Gastrocnemius medialis (tissue), 4 donors: ENCODE data around the gene MTERF1. TPM values are rescaled to one million over a fixed set of nuclear protein-coding genes. Genes with fewer than 3 reads are reported as not detected.

Experiments used
- ATAC-seq, 2 donors: fragments of 150-250 bp; one replicate each; pipeline ENCODE4 v1.9.1; 2016
- DNase-seq, 2 donors: peaks; one replicate each; pipeline ENCODE4 v3.0.0-alpha.2; 2019
- H3K27ac ChIP-seq, 4 donors: fragments of 200-600 bp; sonication (generic); 1 replicate in 1 of 4; 2 replicates in 3 of 4; pipeline ENCODE4 v1.5.1; 2016 to 2018; ENCODE audit warnings: mild to moderate bottlenecking in 2 of 4, moderate library complexity in 1 of 4
- H3K27me3 ChIP-seq, 3 donors: fragments of 200-600 bp; sonication (generic) in 2 of 3; 1 replicate in 1 of 3; 2 replicates in 2 of 3; pipeline versions ENCODE4 v1.5.1 to v1.6.0; 2016 to 2019; ENCODE audit warnings: mild to moderate bottlenecking in 1 of 3, moderate library complexity in 1 of 3
- H3K36me3 ChIP-seq, 2 donors: fragments of 200-600 bp; sonication (generic) in 1 of 2; one replicate each; pipeline ENCODE4 v1.5.1; 2017 to 2018
- H3K4me1 ChIP-seq, 2 donors: fragments of 200-600 bp; sonication (generic) in 1 of 2; one replicate each; pipeline ENCODE4 v1.5.1; 2016 to 2017; ENCODE audit warnings: mild to moderate bottlenecking in 2 of 2
- H3K4me3 ChIP-seq, 4 donors: fragments of 200-600 bp; sonication (generic) in 3 of 4; 1 replicate in 1 of 4; 2 replicates in 3 of 4; pipeline ENCODE4 v1.5.1; 2016 to 2019; ENCODE audit warnings: mild to moderate bottlenecking in 2 of 4
- H3K9me3 ChIP-seq, 3 donors: fragments of 200-600 bp; sonication (generic) in 2 of 3; 1 replicate in 1 of 3; 2 replicates in 2 of 3; pipeline ENCODE4 v1.5.1; 2016 to 2019
- CTCF ChIP-seq, 5 experiments: fragments of 450-650 bp in 3 of 5; fragments of 200-600 bp in 2 of 5; sonication (generic) in 2 of 5; IDR thresholded peaks in 4 of 5; conservative IDR thresholded peaks in 1 of 5; 1 replicate in 4 of 5; 2 replicates in 1 of 5; pipeline ENCODE4 v1.5.1; 2016 to 2019; ENCODE audit warnings: antibody characterized with exemption in 5 of 5, mild to moderate bottlenecking in 3 of 5, moderate library complexity in 3 of 5
- POLR2A ChIP-seq, 2 donors: fragments of 450-650 bp; IDR thresholded peaks; one replicate each; pipeline ENCODE4 v1.6.1; 2017; ENCODE audit warnings: antibody characterized with exemption in 2 of 2, mild to moderate bottlenecking in 2 of 2, moderate library complexity in 2 of 2
- in situ Hi-C, 4 donors: fragments of 200-750 bp; cut with MboI; loops; one replicate each; pipeline versions ENCODE4 v1.15.0 to v1.8.0; 2017; ENCODE audit warnings: low sequenced_read_pairs in 4 of 4
- intact Hi-C: fragments of 100-400 bp; cut with DNase I; formaldehyde crosslinking; loops from one replicate; pipeline ENCODE4 v1.15.1; 2023; ENCODE audit warnings: low total_unique reads
- total RNA-seq, 4 donors: library from RNA; depleted of rRNA; stranded (reverse); fragments of >200 nt; gene quantifications; one replicate each; pipeline versions ENCODE4 v1.1.0 to v1.2.3, GENCODE V29; 2016

The MTERF1 gene
- total RNA-seq, 4 donors from 2014 or later, result 3.3 to 5.5 (median 3.7) TPM

- no peaks in the 10 kb centered on the region for H3K9me3 ChIP-seq
- H3K4me1 ChIP-seq, result no peaks in the 10 kb centered on the region
- no peak overlapping the region for H3K4me3 ChIP-seq
- DNase-seq (no peak), ATAC-seq (no peak)
- intact Hi-C loops (no loop called here), in situ Hi-C loops (no loop called here)
- H3K36me3 ChIP-seq, result no peaks in the 10 kb centered on the region
- TF ChIP-seq POLR2A (IDR thresholded peaks at IDR 0.05) (no peak), CTCF (IDR thresholded peaks at IDR 0.05 in 4 of 5, conservative IDR thresholded peaks at IDR 0.05 in 1 of 5) (no peak)
- no peak overlapping the region for H3K27ac ChIP-seq
- no peaks in the 10 kb centered on the region for H3K27me3 ChIP-seq
Measured at GRCh38 chr7:91918356-91918755, 37.9 kb upstream of the MTERF1 start.

- ATAC-seq, result no peak
- Histone ChIP-seq H3K4me3 (no peak overlapping the region), H3K4me1 (no peaks in the 10 kb centered on the region), H3K27ac (no peak overlapping the region), H3K27me3 (no peaks in the 10 kb centered on the region), H3K9me3 (no peaks in the 10 kb centered on the region), H3K36me3 (no peaks in the 10 kb centered on the region)
- DNase-seq, result no peak
- in situ Hi-C loops (no loop called here), intact Hi-C loops (no loop called here)
- no peak for TF ChIP-seq CTCF (IDR thresholded peaks at IDR 0.05 in 4 of 5, conservative IDR thresholded peaks at IDR 0.05 in 1 of 5)
- TF ChIP-seq POLR2A (IDR thresholded peaks at IDR 0.05), result no peak
Measured at GRCh38 chr7:91916051-91916440, 35.5 kb upstream of the MTERF1 start.

GRCh38 chr7:91915401-91916050 lies 35.0 kb upstream of the MTERF1 start:
- no peaks in the 10 kb centered on the region for H3K9me3 ChIP-seq
- DNase-seq (no peak), ATAC-seq (no peak)
- intact Hi-C loops (no loop called here), in situ Hi-C loops (no loop called here)
- no peak overlapping the region for H3K4me3 ChIP-seq
- TF ChIP-seq POLR2A (IDR thresholded peaks at IDR 0.05) (no peak), CTCF (IDR thresholded peaks at IDR 0.05 in 4 of 5, conservative IDR thresholded peaks at IDR 0.05 in 1 of 5) (no peak)
- H3K27me3 ChIP-seq, result no peaks in the 10 kb centered on the region
- no peak overlapping the region for H3K27ac ChIP-seq
- H3K36me3 ChIP-seq, result no peaks in the 10 kb centered on the region
- H3K4me1 ChIP-seq, result no peaks in the 10 kb centered on the region

GRCh38 chr7:91913612-91914011 lies 33.1 kb upstream of the MTERF1 start:
- no peak for TF ChIP-seq POLR2A (IDR thresholded peaks at IDR 0.05)
- no peak for TF ChIP-seq CTCF (IDR thresholded peaks at IDR 0.05 in 4 of 5, conservative IDR thresholded peaks at IDR 0.05 in 1 of 5)
- intact Hi-C loops, result no loop called here
- no peak overlapping the region for H3K27ac ChIP-seq
- no peaks in the 10 kb centered on the region for H3K9me3 ChIP-seq
- DNase-seq (no peak), ATAC-seq (no peak)
- no peaks in the 10 kb centered on the region for H3K4me1 ChIP-seq
- H3K27me3 ChIP-seq, result no peaks in the 10 kb centered on the region
- in situ Hi-C loops, result no loop called here
- no peak overlapping the region for H3K4me3 ChIP-seq
- no peaks in the 10 kb centered on the region for H3K36me3 ChIP-seq

- intact Hi-C loops (no loop called here), in situ Hi-C loops (no loop called here)
- no peak for TF ChIP-seq POLR2A (IDR thresholded peaks at IDR 0.05)
- no peak for TF ChIP-seq CTCF (IDR thresholded peaks at IDR 0.05 in 4 of 5, conservative IDR thresholded peaks at IDR 0.05 in 1 of 5)
- H3K9me3 ChIP-seq, result no peaks in the 10 kb centered on the region
- H3K4me3 ChIP-seq, result no peak overlapping the region
- DNase-seq (no peak), ATAC-seq (no peak)
- H3K36me3 ChIP-seq, result no peaks in the 10 kb centered on the region
- H3K27me3 ChIP-seq, result no peaks in the 10 kb centered on the region
- no peak overlapping the region for H3K27ac ChIP-seq
- H3K4me1 ChIP-seq, result no peaks in the 10 kb centered on the region
Measured at GRCh38 chr7:91912494-91912893, 32.0 kb upstream of the MTERF1 start.
